T1000 (cell line): ENCODE results near the gene TCF7L2.

Experiments used
- DNase-seq: peaks from one replicate; lab custom pipeline; 2025; ENCODE audit warnings: mixed read lengths; lab: John Stamatoyannopoulos, UW

TCF7L2 gene

GRCh38 chr10:113177936-113178335, 227.9 kb downstream of the TCF7L2 start:
- no peak for DNase-seq

GRCh38 chr10:113178771-113179170, 228.7 kb downstream of the TCF7L2 start:
- no peak for DNase-seq

GRCh38 chr10:113179265-113179664, 229.2 kb downstream of the TCF7L2 start:
- DNase-seq = no peak

- DNase-seq = no peak
Observed at GRCh38 chr10:113179966-113180365, 229.9 kb downstream of the TCF7L2 start.

GRCh38 chr10:113180401-113181154, 230.5 kb downstream of the TCF7L2 start:
- no peak for DNase-seq

- DNase-seq = no peak
Observed at GRCh38 chr10:113182154-113182553, 232.1 kb downstream of the TCF7L2 start.

GRCh38 chr10:113183573-113183972, 233.5 kb downstream of the TCF7L2 start:
- DNase-seq = no peak

GRCh38 chr10:113187063-113187777, 237.2 kb downstream of the TCF7L2 start:
- no peak for DNase-seq

- DNase-seq = no peak
Observed at GRCh38 chr10:113199459-113199858, 249.4 kb downstream of the TCF7L2 start.

- no peak for DNase-seq
Observed at GRCh38 chr10:113202011-113202410, 252.0 kb downstream of the TCF7L2 start.

GRCh38 chr10:113207924-113208323, 257.9 kb downstream of the TCF7L2 start:
- no peak for DNase-seq

GRCh38 chr10:113213035-113213434, 263.0 kb downstream of the TCF7L2 start:
- no peak for DNase-seq

GRCh38 chr10:113214331-113214730, 264.3 kb downstream of the TCF7L2 start:
- no peak for DNase-seq

GRCh38 chr10:113216102-113216501, 266.1 kb downstream of the TCF7L2 start:
- DNase-seq = no peak
